HG03558 (cell line): ENCODE results near the gene GTF2F2.
"Not testable (repeated sequence)": the region's sequence is repeated elsewhere in the genome, so short reads cannot be mapped to it uniquely, and the experiment has no call there.

Experiments
- ATAC-seq: cut with Tn5 transposase; IDR thresholded peaks from one replicate; pipeline ENCODE4 v1.9.1; 2021; ENCODE audit warnings: moderate number of reproducible peaks; ENCODE audit not compliant: unreplicated experiment; ENCODE audit errors: extremely low read depth

The GTF2F2 gene

GRCh38 chr13:45242524-45242923 is 122.2 kb downstream of the GTF2F2 start:
- ATAC-seq: no peak

GRCh38 chr13:45243077-45243476 is 122.8 kb downstream of the GTF2F2 start:
- no peak for ATAC-seq

GRCh38 chr13:45244736-45245135 is 124.4 kb downstream of the GTF2F2 start:
- ATAC-seq: not testable (repeated sequence)

DNA sequence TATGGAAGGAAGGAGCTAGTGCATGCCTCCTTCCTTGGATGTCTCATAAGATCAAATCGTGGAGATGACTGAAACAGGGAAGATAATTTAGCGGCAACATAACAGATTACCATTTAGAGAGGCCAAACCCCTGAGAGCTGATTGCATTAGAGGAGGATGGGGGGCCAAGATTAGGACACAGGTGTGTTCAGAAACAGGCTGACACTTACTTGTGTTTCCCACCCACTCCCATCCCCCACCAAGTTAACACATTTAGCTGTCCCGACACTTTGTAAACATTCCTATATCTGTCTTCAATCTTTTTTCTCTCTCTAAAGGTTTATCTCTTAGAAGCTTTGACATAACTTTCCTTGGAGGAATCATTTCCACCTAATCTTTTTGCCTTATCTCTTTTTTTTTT is 129.4 kb downstream of the GTF2F2 start:
- no peak for ATAC-seq

DNA sequence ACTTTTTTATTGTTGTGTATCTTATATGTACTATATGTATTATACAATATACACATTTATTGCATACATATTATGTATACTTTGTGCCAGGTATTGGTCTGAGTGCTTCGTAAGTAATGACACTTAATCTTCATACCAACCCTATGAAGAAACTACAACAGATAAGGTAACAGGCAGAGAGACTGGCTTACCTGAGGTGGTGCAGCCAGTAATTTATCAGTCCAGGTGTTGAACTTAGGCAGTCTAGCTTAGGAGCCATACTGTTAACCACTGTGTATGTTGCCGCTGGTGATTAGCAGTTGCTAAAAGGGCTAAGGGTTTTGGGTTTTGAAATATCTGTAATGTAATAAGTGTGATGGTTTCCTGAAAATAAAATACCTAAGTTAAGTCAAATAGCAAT is 134.1 kb downstream of the GTF2F2 start:
- no peak for ATAC-seq

- ATAC-seq: no peak
Measured at GRCh38 chr13:45255247-45255987, 135.1 kb downstream of the GTF2F2 start.

DNA sequence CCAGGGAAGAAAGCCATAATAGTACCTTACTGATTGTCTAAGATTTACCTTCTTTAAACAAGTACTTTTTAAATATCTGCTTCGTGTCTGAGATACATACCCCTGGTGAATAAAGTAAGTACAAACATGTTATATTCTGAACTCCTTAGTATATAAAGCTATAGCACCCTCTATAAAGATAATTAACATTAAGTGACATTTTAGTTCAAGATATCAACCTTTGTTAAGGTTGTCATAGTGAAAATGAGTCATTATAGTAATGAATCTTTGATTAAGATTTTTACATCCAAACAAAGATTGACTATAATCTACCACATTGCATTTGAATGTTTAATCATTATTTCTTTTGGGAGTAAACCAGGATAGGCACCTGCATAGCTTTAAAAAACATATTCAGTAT is 135.9 kb downstream of the GTF2F2 start:
- no peak for ATAC-seq

- no peak for ATAC-seq
Measured at GRCh38 chr13:45257638-45258333, 137.5 kb downstream of the GTF2F2 start.

- ATAC-seq: no peak
Measured at GRCh38 chr13:45258334-45258675, 138.0 kb downstream of the GTF2F2 start.

DNA sequence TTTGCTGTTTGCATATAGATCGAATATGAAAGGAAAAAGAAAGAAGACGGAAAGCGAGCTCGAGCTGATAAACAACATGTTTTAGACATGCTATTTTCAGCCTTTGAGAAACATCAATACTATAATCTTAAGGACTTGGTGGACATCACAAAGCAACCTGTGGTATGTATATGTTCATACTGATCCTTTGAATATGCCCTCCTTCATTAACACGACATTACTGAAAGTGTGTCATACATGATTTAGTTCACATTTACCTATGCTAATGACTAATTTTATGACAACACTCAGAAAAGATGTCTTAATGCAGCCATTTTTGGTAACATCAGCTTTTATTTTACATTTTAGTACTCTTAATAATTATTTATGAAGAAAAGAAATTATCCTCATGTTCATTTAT is 146.9 kb downstream of the GTF2F2 start:
- ATAC-seq: no peak

DNA sequence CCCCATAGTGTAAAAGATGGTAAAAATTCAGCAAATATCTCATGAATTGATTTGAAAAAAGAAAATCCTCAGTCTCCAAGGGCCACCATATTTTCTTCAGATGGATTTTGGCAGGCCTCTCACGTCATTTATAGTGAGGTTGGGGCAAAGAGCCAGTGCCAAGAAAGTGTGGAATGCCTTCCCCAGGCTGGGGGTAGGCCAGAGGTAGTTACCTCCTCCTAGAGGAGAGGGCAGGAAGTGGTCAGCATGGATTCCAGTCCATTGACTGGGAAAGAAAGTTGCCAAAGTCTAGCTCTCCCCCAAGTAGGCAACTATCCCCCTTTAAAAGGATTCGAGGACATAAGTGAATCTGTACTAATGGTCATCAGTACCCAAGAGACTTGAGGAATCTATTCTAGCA is 148.9 kb downstream of the GTF2F2 start:
- no peak for ATAC-seq

GRCh38 chr13:45276913-45277312 is 156.6 kb downstream of the GTF2F2 start:
- ATAC-seq: no peak

- ATAC-seq: no peak
Measured at GRCh38 chr13:45278096-45278645, 157.9 kb downstream of the GTF2F2 start.

DNA sequence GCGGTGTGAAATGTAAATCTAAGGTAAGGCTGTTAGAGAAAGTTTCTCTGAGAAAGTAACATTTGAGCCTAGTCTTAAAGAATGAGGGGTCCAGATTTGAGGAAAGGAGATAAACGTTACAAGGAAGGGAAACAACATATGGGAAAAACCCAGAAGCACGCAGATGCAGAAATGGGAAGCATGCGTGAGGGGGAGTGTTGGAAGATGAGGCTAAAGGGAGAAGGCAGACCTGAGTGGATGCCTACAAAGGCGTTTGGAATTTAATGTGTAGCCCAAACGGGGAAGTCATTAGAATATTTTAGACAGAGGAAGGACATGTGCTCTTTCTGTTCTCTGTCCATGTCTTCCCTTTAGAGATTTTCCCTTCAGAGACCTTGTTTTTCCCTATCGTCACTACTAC is 159.7 kb downstream of the GTF2F2 start:
- ATAC-seq: no peak

GRCh38 chr13:45280751-45281634 is 160.7 kb downstream of the GTF2F2 start:
- no peak for ATAC-seq

DNA sequence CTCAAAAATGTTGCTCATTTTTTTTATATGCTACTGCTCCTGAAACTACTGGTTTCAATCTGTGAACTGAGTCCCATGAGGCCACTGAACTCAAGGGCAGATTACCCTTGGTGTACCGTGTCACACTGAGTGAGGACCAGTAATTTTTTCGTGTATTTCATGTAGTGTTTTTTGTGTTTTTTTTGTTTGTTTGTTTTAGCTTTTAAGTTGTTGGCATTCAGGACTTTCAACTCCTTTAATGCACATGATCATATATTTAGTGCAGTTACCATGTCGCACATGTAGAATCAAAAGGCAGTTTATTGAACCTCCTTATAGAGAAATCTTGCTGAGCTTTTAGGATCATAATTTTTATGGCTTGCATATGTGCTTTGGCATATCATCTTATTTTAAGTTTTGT is 162.7 kb downstream of the GTF2F2 start:
- no peak for ATAC-seq

- ATAC-seq: no peak
Measured at GRCh38 chr13:45289936-45290563, 169.7 kb downstream of the GTF2F2 start.

DNA sequence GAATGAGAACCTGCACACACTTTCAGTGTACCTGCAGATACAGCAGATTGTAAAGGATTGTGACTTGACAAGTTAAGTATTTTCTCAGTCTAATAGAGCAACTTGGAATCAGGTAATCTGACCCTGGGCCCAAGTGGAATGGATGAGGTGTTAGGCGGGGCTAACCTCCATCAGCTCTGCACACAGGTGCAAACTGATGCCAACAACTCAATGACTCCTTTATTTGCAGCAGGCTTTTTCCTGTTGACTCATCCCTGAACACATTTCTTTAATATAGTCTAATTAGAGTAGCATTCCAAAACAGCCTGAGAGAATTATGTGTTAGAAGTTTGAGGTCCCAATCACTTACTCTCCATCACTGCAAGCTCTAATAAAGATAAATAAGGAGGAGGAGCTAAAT is 171.9 kb downstream of the GTF2F2 start:
- no peak for ATAC-seq

DNA sequence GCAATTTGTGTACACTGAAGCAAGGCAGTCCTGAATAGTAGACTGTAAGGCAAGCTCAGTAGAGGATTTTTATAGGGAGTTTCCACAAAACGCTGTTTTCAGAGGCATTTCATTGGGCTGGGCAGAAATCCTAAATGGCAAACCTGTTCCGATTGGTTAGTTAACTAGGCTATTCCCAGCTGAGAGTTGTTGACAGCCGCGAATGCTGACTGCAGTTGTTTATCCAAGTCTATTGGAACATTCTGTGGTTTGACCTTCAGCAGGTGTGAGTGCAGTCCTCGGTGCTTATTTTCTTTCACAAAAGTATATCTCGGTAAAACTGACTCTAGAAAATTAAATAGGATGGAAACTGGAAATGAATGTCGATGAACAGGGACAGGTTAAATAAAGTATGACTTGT is 175.2 kb downstream of the GTF2F2 start:
- ATAC-seq: no peak

GRCh38 chr13:45296259-45296658 is 175.9 kb downstream of the GTF2F2 start:
- ATAC-seq: no peak
